Psoas muscle (tissue), 8 donors: ENCODE data around the gene WNT5A. TPM values are rescaled to one million over a fixed set of nuclear protein-coding genes. Genes with fewer than 3 reads are reported as not detected.

Experiments
- ATAC-seq, 4 donors: fragments of 200-7000 bp; cut with Tn5 transposase; one replicate each; pipeline ENCODE4 v1.9.1; 2020; ENCODE audit warnings: moderate library complexity in 3 of 4, mild to moderate bottlenecking in 2 of 4
- DNase-seq, 2 donors: peaks; one replicate each; pipeline ENCODE4 v3.0.0-alpha.2; 2020
- H3K27ac ChIP-seq: fragments of 200-600 bp; one replicate; pipeline ENCODE4 v1.8.0; 2022
- H3K27me3 ChIP-seq, 3 donors: fragments of 200-600 bp in 1 of 3; one replicate each; pipeline versions ENCODE4 v1.6.1 to v1.8.0; 2013 to 2022; ENCODE audit warnings: low read length in 2 of 3, mild to moderate bottlenecking in 2 of 3, moderate library complexity in 1 of 3; ENCODE audit not compliant: insufficient read depth in 3 of 3
- H3K36me3 ChIP-seq, 2 donors: fragments of 200-600 bp in 1 of 2; one replicate each; pipeline versions ENCODE4 v1.6.1 to v1.8.0; 2013 to 2022; ENCODE audit warnings: low read depth in 1 of 2, mild to moderate bottlenecking in 1 of 2, moderate library complexity in 1 of 2; ENCODE audit not compliant: insufficient read depth in 1 of 2
- H3K4me1 ChIP-seq: fragments of 200-600 bp; one replicate; pipeline ENCODE4 v1.8.0; 2022
- H3K4me3 ChIP-seq: fragments of 200-600 bp; one replicate; pipeline ENCODE4 v1.8.0; 2022; ENCODE audit warnings: mild to moderate bottlenecking
- H3K9me3 ChIP-seq: fragments of 200-600 bp; one replicate; pipeline ENCODE4 v1.8.0; 2022
- CTCF ChIP-seq: fragments of 200-600 bp; IDR thresholded peaks from one replicate; pipeline ENCODE4 v1.8.0; 2022; ENCODE audit warnings: antibody characterized with exemption
- WGBS, 3 donors: extraction: QIAGEN DNeasy Blood & Tissue Kit; methylation state at CpG; one replicate each; pipeline versions ENCODE4 v1.1.6 to v1.1.7; 2013; 5-methylcytosine and 5-hydroxymethylcytosine counted together
- intact Hi-C, 2 donors: fragments of 100-400 bp; cut with DNase I; formaldehyde crosslinking; loops; one replicate each; pipeline versions ENCODE4 v1.11.0 to v1.14.2; 2022
- polyA plus RNA-seq, 3 donors: library from polyadenylated mRNA; stranded (reverse); fragments of 200-250 nt; gene quantifications; one replicate each; pipeline ENCODE4 v1.2.3, GENCODE V29; 2013
- total RNA-seq, 4 donors: library from RNA; stranded (reverse); fragmentation: NEBNext Ultra II Directional in 2 of 4; extraction: Animal tissue kit (Norgen Biotek cat#: 25700) in 2 of 4; gene quantifications; one replicate each; pipeline versions ENCODE4 v1.2.1 to v1.2.4, GENCODE V29; 2021 to 2023
- donor health status: healthy with polysubstance abuse.
- donor health status: DM: no; HTN: no; CAD: no; lungs with moderate emphysema.
- donor health status: Bipolar disorder and iron deficiency.
- donor health status: healthy.
- donor health status: DM: yes; HTN: yes; CAD: no.
- donor health status: DM: no; HTN: no; CAD: no.
- donor health status: DM: no; HTN: no; CAD: no.
- donor health status: DM: yes; HTN: yes; CAD: no.

WNT5A gene
- total and polyA plus RNA-seq, 7 donors: 0.43 to 6.2 (median 1.1) TPM

- no peaks in the 10 kb centered on the region for H3K36me3 ChIP-seq
- H3K4me1 ChIP-seq: no peaks in the 10 kb centered on the region
- H3K27ac ChIP-seq: no peak overlapping the region
- no peaks in the 10 kb centered on the region for H3K27me3 ChIP-seq
- no peak overlapping the region for H3K4me3 ChIP-seq
- no peaks in the 10 kb centered on the region for H3K9me3 ChIP-seq
- peak; percentile 26 to 63 for DNase-seq
- WGBS, 3 donors: 56 to 58% (median 57%) methylated on average over 6 of the region's 6 CpGs
- ATAC-seq: peak in 1 of 4 donors; percentile 15
- TF ChIP-seq CTCF: no peak
- intact Hi-C loops: no loop called here
Observed at GRCh38 chr3:55521738-55522421, 34.8 kb upstream of the WNT5A start.

DNA sequence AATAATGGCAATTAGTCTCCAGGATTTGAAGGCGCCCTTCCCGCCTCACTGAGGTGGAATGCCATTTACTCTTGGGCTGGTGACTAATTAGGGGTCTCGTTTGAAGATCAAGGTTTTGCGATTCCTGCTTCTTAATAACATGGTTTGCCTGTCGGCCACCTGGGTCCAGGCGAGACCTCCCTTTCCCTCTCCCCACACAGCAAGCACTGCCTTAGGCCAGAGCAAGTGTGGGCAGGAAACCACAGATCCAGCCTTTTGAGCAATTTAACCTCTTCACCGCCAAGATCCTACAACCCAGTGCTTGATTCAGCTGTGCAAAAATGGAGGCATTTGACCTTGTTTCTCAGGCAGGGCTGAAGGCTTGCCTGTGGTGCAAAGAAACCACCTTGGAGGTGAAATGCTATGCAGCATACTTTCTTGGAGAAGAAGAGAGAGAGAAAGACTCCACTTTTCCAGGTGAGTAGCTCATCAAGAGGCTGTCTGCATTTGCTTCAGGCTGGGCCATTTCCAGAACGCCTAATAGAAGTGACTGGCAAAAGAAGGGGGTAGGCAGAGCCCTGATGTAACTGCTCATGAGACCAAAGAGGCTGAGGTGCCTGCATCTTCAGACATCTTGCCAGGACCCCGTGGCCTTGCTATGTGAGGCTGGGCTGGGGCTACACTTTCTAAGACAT, 34.1 kb upstream of the WNT5A start:
- ATAC-seq (no peak), DNase-seq (no peak)
- no peak overlapping the region for H3K4me3 ChIP-seq
- intact Hi-C loops: no loop called here
- H3K9me3 ChIP-seq: no peaks in the 10 kb centered on the region
- no peak overlapping the region for H3K27ac ChIP-seq
- H3K36me3 ChIP-seq: no peaks in the 10 kb centered on the region
- no peaks in the 10 kb centered on the region for H3K27me3 ChIP-seq
- H3K4me1 ChIP-seq: no peaks in the 10 kb centered on the region
- 80 to 82% (median 82%) methylated on average over 9 of the region's 9 CpGs for WGBS, 3 donors
- TF ChIP-seq CTCF: no peak

DNA sequence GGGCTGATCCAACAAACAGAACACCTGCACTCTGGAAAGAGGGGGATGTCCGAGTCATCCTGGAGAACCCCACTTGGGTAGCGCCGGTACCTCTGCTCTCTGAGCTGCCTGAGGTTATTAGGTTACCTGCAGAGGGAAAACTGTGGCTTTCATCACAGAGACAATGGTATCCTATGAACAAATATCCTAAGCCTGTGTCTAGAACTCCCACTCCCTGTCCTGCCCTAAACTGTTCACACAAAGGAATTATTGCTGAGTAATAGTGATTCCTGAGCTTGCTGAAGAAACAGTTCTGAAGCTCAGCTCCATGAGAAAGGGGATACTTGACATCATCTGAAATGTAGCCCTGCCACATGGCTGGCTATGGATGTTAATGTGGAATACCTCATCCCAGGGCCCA, 31.9 kb upstream of the WNT5A start:
- Histone ChIP-seq H3K27me3 (peaks cover 0 to 5% (median 0%) of the 10 kb centered on the region in 3 donors), H3K9me3 (no peaks in the 10 kb centered on the region), H3K27ac (no peak overlapping the region), H3K4me1 (no peaks in the 10 kb centered on the region), H3K36me3 (no peaks in the 10 kb centered on the region), H3K4me3 (no peak overlapping the region)
- no peak for TF ChIP-seq CTCF
- intact Hi-C loops: no loop called here
- 76 to 88% (median 86%) methylated on average over 3 of the region's 3 CpGs for WGBS, 3 donors
- no peak for ATAC-seq
- DNase-seq: no peak

GRCh38 chr3:55518451-55518850, 31.3 kb upstream of the WNT5A start:
- intact Hi-C loops: no loop called here
- WGBS, 3 donors: 68 to 73% (median 73%) methylated on average over 6 of the region's 6 CpGs
- H3K9me3 ChIP-seq: no peaks in the 10 kb centered on the region
- H3K27me3 ChIP-seq: peaks cover 0 to 5% (median 0%) of the 10 kb centered on the region in 3 donors
- TF ChIP-seq CTCF: no peak
- H3K27ac ChIP-seq: no peak overlapping the region
- H3K4me1 ChIP-seq: no peaks in the 10 kb centered on the region
- no peak overlapping the region for H3K4me3 ChIP-seq
- H3K36me3 ChIP-seq: no peaks in the 10 kb centered on the region
- ATAC-seq: no peak
- no peak for DNase-seq
